ENCODE results near the gene PHLDA3.

GRCh38 chr1:201489643-201490261, 20.8 kb upstream of the PHLDA3 start:
- no peak for TF ChIP-seq POLR2A (IDR thresholded peaks at IDR 0.05; ENCODE audit: low read length)
- no peak for TF ChIP-seq GATA1 (IDR thresholded peaks at IDR 0.05; ENCODE audit: low read depth, low read length)
